ENCODE measurements around the gene IGF2BP3. TPM values are rescaled to one million over a fixed set of nuclear protein-coding genes. Genes with fewer than 3 reads are reported as not detected.

Gene IGF2BP3
- total RNA-seq, 1 experiment from 2014 or later, result 80.2 TPM

GRCh38 chr7:23434147-23434917 is 36.0 kb downstream of the IGF2BP3 start:
- ATAC-seq (no peak), DNase-seq (ENCODE audit: low read depth, low spot score) (no peak)
- Histone ChIP-seq H3K27me3 (ENCODE audit: control insufficient read depth, insufficient read depth, low read length) (no peaks in the 10 kb centered on the region), H3K36me3 (ENCODE audit: control insufficient read depth, insufficient read depth, low read length) (no peaks in the 10 kb centered on the region), H3K4me1 (ENCODE audit: control insufficient read depth, insufficient read depth, low read length) (peaks cover 35% of the 10 kb centered on the region), H3K4me3 (ENCODE audit: low read depth in 2 of 2, low read length in 2 of 2) (no peak overlapping the region), H3K27ac (ENCODE audit: low read length) (no peak overlapping the region), H3K9me3 (ENCODE audit: control insufficient read depth, insufficient read depth, low read depth, low read length) (no peaks in the 10 kb centered on the region)
- in situ Hi-C loops (cut with HindIII; ENCODE audit: low pct_unique_long_range_greater_than_20kb, low sequenced_read_pairs), result no loop called here
- intact Hi-C loops (cut with micrococcal nuclease; ENCODE audit: unreplicated experiment), result loop anchor here (5.0 kb wide), 1 partner anchor 38 kb away; the partner anchor contains the start of gene IGF2BP3
- no peak for TF ChIP-seq CTCF (IDR thresholded peaks at IDR 0.05)
- TF ChIP-seq POLR2AphosphoS5 (IDR thresholded peaks at IDR 0.05; ENCODE audit: low read depth, low read length), result no peak
- ChIA-PET POLR2A (interaction anchor here (0.7 kb wide), 1 partner anchor 84 kb away, joined by 4 read pairs; no protein-coding TSS in a partner anchor), CTCF (no interaction called here)
- BruUV-seq (replicated peaks), result TSS peak; percentile 32

GRCh38 chr7:23431702-23432199 is 38.5 kb downstream of the IGF2BP3 start:
- DNase-seq (ENCODE audit: low read depth, low spot score) (no peak), ATAC-seq (no peak)
- Histone ChIP-seq H3K27ac (ENCODE audit: low read length) (peak overlapping the region; percentile 68), H3K9me3 (ENCODE audit: control insufficient read depth, insufficient read depth, low read depth, low read length) (no peaks in the 10 kb centered on the region), H3K4me3 (ENCODE audit: low read depth in 2 of 2, low read length in 2 of 2) (no peak overlapping the region), H3K36me3 (ENCODE audit: control insufficient read depth, insufficient read depth, low read length) (no peaks in the 10 kb centered on the region), H3K27me3 (ENCODE audit: control insufficient read depth, insufficient read depth, low read length) (no peaks in the 10 kb centered on the region), H3K4me1 (ENCODE audit: control insufficient read depth, insufficient read depth, low read length) (peaks cover 35% of the 10 kb centered on the region)
- intact Hi-C loops (cut with micrococcal nuclease; ENCODE audit: unreplicated experiment), result loop anchor here (2.0 to 5.0 kb wide), 2 partner anchors 41 to 97 kb away; partner anchors contain the start of gene IGF2BP3
- in situ Hi-C loops (cut with HindIII; ENCODE audit: low pct_unique_long_range_greater_than_20kb, low sequenced_read_pairs), result no loop called here
- ChIA-PET POLR2A (no interaction called here), CTCF (interaction anchor here (0.6 to 0.9 kb wide), 2 partner anchors 74 to 159 kb away, joined by 3 to 5 read pairs; no protein-coding TSS in a partner anchor)
- BruUV-seq (replicated peaks), result TSS peak; percentile 3
- TF ChIP-seq TCF7L2 (IDR thresholded peaks at IDR 0.05; ENCODE audit: low read depth, low read length) (no peak), CTCF (IDR thresholded peaks at IDR 0.05) (no peak), REST (IDR thresholded peaks at IDR 0.05; ENCODE audit: insufficient read depth in 1 of 2, low read depth in 2 of 2, low read length in 1 of 2) (no peak), POLR2AphosphoS5 (IDR thresholded peaks at IDR 0.05; ENCODE audit: low read depth, low read length) (no peak), SIN3A (IDR thresholded peaks at IDR 0.05; ENCODE audit: borderline replicate concordance, insufficient read depth, low read depth, low read length) (no peak)

Measured in Panc1 (cell line).